Frontal cortex (tissue), 4 donors: Measurements from ENCODE around the gene ATP6V1G3. TPM values are rescaled to one million over a fixed set of nuclear protein-coding genes. Genes with fewer than 3 reads are reported as not detected.
"Not testable (repeated sequence)": the region's sequence is repeated elsewhere in the genome, so short reads cannot be mapped to it uniquely, and the experiment has no call there.

ENCODE experiments used
- DNase-seq, 2 donors: peaks; one replicate each; pipeline ENCODE4 v3.0.0; 2012; ENCODE audit warnings: low spot score in 2 of 2
- FAIRE-seq: peaks from 2 replicates; lab custom pipeline; 2012; peaks lifted over from hg19 to GRCh38; lab: Jason Lieb, UNC
- total RNA-seq: library from RNA; depleted of rRNA; stranded (reverse); fragments of >200 nt; gene quantifications from one replicate; pipeline ENCODE4 v1.2.3, GENCODE V29; 2014
- donor health status: control.
- donor health status: control.
- donor health status: control.

ATP6V1G3 gene
- total RNA-seq, 1 donor from 2014 or later: not detected

DNA sequence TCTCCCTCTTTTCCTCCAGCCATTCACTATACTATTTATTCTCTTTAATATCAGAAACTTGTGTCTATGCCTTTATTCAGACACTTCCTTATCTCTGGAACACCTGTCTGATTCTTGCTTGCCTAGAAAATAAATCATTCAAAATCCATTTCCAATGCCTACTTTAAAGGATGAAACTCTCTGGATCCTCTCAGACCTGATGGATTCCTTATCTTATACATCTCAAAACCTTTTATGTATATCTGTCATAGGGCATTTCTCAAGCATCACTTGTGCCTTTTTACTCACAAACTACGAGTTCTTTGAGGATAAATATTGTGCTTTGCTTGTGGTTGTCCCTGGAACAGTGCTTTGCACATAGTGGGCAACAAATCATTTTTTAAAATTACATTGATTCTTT, 3.8 kb upstream of the ATP6V1G3 start:
- no peak for DNase-seq
- no peak for FAIRE-seq

- DNase-seq (no peak), FAIRE-seq (no peak)
These were observed 3.3 kb upstream of the ATP6V1G3 start for GRCh38 chr1:198543670-198544260.

GRCh38 chr1:198542632-198543031, 2.2 kb upstream of the ATP6V1G3 start:
- no peak for FAIRE-seq
- DNase-seq: no peak

- no peak for FAIRE-seq
- no peak for DNase-seq
These were observed 1.3 kb upstream of the ATP6V1G3 start for GRCh38 chr1:198541737-198542136.

- no peak for FAIRE-seq
- no peak for DNase-seq
These were observed 1.7 kb downstream of the ATP6V1G3 start for GRCh38 chr1:198538579-198539364.

- no peak for DNase-seq
- no peak for FAIRE-seq
These were observed 4.8 kb downstream of the ATP6V1G3 start for GRCh38 chr1:198535631-198536030.

GRCh38 chr1:198534548-198535418, 5.7 kb downstream of the ATP6V1G3 start:
- FAIRE-seq: no peak
- DNase-seq: no peak

DNA sequence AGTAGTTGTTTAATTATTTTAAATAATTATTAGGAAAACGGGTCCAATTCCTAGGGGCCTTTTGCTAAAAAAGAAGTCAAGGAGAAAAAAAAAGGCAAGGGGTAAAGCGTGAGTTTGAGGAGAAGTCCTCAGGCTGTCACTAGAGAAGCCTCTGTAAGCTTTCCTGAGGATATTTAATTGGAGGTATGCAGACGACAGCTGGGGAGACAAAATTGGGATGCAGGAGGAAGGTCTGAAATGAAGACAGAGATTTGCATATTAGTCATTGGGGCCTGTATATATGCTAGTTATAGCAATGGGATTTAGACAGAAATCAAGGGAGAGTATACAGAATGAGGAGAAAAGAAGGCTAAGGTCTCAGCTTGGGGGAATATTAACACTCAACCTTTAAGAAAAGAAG, 8.6 kb downstream of the ATP6V1G3 start:
- no peak for FAIRE-seq
- no peak for DNase-seq

- FAIRE-seq (no peak), DNase-seq (no peak)
These were observed 9.5 kb downstream of the ATP6V1G3 start for GRCh38 chr1:198530953-198531352.

DNA sequence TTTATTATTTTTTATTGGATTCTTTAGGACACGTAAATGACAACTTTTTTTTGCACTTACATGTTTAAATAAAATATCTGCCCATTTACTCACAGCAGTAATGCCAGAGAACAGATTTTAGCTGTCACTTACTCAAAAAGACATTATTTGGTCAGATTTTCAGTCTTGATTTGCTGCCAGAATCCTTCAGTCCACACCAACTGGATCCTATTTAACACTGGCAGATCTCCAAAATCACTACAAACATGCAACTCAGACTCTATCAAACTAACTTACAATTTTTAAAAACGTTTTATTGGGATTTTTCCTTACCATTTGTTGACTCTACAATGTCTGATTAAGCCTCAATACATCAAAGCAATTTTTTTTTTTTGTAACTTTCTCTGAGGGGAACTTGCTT, 11.1 kb downstream of the ATP6V1G3 start:
- DNase-seq (no peak), FAIRE-seq (no peak)

DNA sequence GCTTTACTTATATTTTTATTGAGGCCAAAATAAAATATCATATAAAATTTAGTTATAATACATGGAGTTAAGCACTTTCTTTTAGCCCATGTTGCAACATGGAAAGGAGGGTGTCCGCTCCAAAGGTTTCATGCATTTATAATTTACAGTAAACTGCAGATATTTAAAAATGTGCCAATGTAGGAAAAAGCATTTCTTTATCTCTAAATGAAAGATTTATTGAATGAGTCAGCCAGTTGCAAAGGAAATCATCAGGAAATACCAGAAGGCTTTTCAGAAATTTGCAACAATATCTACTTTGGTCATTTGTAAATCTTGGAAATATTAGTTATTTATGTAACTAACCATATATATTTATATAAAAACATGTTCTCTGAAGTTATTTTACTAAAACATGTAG, 12.1 kb downstream of the ATP6V1G3 start:
- no peak for DNase-seq
- no peak for FAIRE-seq

- FAIRE-seq: no peak
These were observed 15.9 kb downstream of the ATP6V1G3 start for GRCh38 chr1:198524556-198524955.

DNA sequence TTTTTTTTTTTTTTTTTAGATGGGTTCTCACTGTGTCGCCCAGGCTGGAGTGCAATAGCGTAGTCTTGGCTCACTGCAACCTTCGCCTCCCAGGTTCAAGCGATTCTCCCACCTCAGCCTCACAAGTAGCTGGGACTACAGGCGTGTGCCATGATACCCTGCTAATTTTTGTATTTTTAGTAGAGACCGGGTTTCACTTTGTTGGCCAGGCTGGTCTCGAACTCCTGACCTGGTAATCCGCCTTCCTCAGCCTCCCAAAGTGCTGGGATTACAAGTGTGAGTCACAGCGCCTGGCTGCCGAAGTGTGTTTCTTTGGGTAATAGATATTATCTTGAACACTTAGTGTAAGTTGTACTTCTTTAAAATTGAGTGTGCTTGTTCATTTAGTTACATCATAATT, 16.4 kb downstream of the ATP6V1G3 start:
- FAIRE-seq, DNase-seq: not testable (repeated sequence)

More at GRCh38 chr1:198524556-198524955, 15.9 kb downstream of the ATP6V1G3 start:
- no peak for DNase-seq

DNA sequence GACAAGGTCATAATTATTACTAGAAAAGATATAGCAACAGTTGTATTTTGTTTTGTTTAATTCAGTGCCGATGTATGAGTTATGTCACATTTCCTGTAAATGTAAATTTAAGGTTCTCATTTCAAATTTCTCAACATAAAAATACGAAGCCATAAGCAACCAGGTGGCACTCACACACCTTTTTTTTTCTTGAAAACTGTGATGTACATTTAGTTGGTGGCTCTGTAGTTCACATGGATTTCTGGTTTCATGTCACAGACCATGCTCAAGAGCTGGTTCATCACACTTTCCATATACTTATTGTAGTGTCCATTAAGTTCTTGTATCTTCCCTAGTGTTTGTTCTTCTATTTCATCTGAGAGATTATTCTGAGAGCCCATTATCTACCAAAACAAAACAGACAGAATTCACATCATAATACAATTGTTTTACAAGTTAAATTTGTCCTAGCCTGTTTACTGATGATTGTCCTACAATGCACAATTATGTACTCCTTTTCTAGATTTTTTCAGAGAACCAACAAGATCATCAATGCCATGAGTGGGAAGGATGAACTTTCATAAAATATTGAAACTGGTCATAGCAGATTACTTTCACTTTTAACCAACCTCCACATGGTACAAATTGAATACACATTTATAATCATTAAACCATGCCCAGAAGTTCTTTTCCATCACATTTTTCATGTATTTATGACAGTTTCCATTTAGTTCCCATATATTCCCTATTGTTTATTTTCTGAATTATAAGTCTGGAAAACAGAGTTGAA, 17.1 kb downstream of the ATP6V1G3 start:
- DNase-seq: no peak

GRCh38 chr1:198520524-198521254, 19.8 kb downstream of the ATP6V1G3 start:
- FAIRE-seq (no peak), DNase-seq (no peak)

More for the DNA sequence above, 17.1 kb downstream of the ATP6V1G3 start:
- no peak for FAIRE-seq

DNA sequence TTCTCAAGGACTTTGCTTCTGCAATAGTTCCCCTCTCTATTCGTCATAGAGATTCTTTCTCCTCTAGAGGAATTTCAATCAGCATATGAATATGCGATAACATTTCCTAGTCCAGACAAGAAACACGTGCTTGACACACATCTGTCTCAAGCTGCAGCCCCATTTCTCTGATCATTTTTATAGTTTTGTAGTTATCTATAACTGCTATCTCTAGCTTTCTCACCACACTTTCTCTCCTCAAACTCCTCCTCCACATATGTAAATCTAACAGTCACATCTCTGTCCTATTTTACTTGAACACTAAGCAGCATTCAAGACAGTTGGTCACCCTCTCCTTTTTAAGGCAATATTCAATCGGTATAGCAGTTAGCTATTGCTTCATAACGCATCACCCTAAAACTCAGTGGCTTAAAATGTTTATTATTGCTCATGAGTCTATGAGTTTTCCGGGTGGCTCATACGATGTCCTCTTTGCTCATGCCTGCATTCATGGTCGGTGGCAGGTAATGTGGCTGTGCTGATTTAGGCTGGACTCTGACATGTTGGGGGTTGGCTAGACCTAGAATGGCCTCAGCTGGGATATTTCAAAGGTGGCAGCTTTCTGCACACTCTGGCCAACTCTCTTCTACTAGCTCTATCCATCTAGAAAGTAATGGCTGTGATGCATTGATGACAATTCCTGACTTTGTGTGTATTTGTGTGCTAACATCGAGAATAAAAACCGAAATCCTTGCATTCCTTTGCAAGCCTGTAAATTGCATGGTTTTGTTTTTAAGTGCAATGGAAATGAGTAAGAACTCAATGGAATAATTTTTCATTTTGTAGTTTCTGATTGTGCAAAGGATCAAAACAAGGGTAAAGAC, 20.6 kb downstream of the ATP6V1G3 start:
- DNase-seq: no peak
- no peak for FAIRE-seq

GRCh38 chr1:198517623-198518199, 22.8 kb downstream of the ATP6V1G3 start:
- DNase-seq (no peak), FAIRE-seq (no peak)

- FAIRE-seq: no peak
- no peak for DNase-seq
These were observed 40.4 kb downstream of the ATP6V1G3 start for GRCh38 chr1:198500096-198500495.
